Panc1 (cell line): Measurements from ENCODE around the gene CEP162.

Experiments used
- CTCF ChIP-seq: fragments of 450-650 bp; IDR thresholded peaks from 2 replicates; pipeline ENCODE4 v1.5.1; 2017; ENCODE audit warnings: mild to moderate bottlenecking
- POLR2AphosphoS5 ChIP-seq: IDR thresholded peaks from 2 replicates; pipeline ENCODE4 v1.6.1; 2012; ENCODE audit warnings: mild to moderate bottlenecking, low read depth, low read length, moderate library complexity
- SIN3A ChIP-seq: IDR thresholded peaks from 2 replicates; pipeline ENCODE4 v1.6.1; 2012; ENCODE audit warnings: low read depth, mild to moderate bottlenecking, low read length, moderate library complexity, borderline replicate concordance; ENCODE audit not compliant: insufficient read depth
- TCF7L2 ChIP-seq: IDR thresholded peaks from 2 replicates; pipeline ENCODE4 v1.6.1; 2011; ENCODE audit warnings: mild to moderate bottlenecking, low read depth, low read length, inconsistent platforms
- TF ChIP-seq, protein P1 (sequence below), 2 experiments: IDR thresholded peaks; 2 replicates each; pipeline ENCODE4 v1.6.1; 2011 to 2012; ENCODE audit warnings: low read depth in 2 of 2, control low read depth in 1 of 2, low read length in 1 of 2, mild to moderate bottlenecking in 1 of 2, moderate library complexity in 1 of 2; ENCODE audit not compliant: insufficient read depth in 1 of 2

GRCh38 chr6:84193114-84193708 is 34.2 kb downstream of the CEP162 start:
- no peak for TF ChIP-seq CTCF
- TF ChIP-seq, protein P1, sequence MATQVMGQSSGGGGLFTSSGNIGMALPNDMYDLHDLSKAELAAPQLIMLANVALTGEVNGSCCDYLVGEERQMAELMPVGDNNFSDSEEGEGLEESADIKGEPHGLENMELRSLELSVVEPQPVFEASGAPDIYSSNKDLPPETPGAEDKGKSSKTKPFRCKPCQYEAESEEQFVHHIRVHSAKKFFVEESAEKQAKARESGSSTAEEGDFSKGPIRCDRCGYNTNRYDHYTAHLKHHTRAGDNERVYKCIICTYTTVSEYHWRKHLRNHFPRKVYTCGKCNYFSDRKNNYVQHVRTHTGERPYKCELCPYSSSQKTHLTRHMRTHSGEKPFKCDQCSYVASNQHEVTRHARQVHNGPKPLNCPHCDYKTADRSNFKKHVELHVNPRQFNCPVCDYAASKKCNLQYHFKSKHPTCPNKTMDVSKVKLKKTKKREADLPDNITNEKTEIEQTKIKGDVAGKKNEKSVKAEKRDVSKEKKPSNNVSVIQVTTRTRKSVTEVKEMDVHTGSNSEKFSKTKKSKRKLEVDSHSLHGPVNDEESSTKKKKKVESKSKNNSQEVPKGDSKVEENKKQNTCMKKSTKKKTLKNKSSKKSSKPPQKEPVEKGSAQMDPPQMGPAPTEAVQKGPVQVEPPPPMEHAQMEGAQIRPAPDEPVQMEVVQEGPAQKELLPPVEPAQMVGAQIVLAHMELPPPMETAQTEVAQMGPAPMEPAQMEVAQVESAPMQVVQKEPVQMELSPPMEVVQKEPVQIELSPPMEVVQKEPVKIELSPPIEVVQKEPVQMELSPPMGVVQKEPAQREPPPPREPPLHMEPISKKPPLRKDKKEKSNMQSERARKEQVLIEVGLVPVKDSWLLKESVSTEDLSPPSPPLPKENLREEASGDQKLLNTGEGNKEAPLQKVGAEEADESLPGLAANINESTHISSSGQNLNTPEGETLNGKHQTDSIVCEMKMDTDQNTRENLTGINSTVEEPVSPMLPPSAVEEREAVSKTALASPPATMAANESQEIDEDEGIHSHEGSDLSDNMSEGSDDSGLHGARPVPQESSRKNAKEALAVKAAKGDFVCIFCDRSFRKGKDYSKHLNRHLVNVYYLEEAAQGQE (IDR thresholded peaks at IDR 0.05; ENCODE audit: insufficient read depth in 1 of 2, low read depth in 2 of 2, low read length in 1 of 2), result no peak
- TF ChIP-seq POLR2AphosphoS5, result no peak
- no peak for TF ChIP-seq SIN3A
- no peak for TF ChIP-seq TCF7L2
